ENCODE measurements around the gene CD1E.
"Not testable (repeated sequence)": the region's sequence is repeated elsewhere in the genome, so short reads cannot be mapped to it uniquely, and the experiment has no call there.

GRCh38 chr1:158336413-158336812 is 17.3 kb upstream of the CD1E start:
- TF ChIP-seq, protein P1, sequence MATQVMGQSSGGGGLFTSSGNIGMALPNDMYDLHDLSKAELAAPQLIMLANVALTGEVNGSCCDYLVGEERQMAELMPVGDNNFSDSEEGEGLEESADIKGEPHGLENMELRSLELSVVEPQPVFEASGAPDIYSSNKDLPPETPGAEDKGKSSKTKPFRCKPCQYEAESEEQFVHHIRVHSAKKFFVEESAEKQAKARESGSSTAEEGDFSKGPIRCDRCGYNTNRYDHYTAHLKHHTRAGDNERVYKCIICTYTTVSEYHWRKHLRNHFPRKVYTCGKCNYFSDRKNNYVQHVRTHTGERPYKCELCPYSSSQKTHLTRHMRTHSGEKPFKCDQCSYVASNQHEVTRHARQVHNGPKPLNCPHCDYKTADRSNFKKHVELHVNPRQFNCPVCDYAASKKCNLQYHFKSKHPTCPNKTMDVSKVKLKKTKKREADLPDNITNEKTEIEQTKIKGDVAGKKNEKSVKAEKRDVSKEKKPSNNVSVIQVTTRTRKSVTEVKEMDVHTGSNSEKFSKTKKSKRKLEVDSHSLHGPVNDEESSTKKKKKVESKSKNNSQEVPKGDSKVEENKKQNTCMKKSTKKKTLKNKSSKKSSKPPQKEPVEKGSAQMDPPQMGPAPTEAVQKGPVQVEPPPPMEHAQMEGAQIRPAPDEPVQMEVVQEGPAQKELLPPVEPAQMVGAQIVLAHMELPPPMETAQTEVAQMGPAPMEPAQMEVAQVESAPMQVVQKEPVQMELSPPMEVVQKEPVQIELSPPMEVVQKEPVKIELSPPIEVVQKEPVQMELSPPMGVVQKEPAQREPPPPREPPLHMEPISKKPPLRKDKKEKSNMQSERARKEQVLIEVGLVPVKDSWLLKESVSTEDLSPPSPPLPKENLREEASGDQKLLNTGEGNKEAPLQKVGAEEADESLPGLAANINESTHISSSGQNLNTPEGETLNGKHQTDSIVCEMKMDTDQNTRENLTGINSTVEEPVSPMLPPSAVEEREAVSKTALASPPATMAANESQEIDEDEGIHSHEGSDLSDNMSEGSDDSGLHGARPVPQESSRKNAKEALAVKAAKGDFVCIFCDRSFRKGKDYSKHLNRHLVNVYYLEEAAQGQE (tag by site-specific recombination; IDR thresholded peaks at IDR 0.05) = not testable (repeated sequence)
- TF ChIP-seq, protein P2, sequence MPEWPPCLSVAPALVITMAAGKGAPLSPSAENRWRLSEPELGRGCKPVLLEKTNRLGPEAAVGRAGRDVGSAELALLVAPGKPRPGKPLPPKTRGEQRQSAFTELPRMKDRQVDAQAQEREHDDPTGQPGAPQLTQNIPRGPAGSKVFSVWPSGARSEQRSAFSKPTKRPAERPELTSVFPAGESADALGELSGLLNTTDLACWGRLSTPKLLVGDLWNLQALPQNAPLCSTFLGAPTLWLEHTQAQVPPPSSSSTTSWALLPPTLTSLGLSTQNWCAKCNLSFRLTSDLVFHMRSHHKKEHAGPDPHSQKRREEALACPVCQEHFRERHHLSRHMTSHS (tag by site-specific recombination; IDR thresholded peaks at IDR 0.05) = not testable (repeated sequence)
- TF ChIP-seq PRDM10 (tag by site-specific recombination; IDR thresholded peaks at IDR 0.05); PBX3 (CRISPR knock-in tag; IDR thresholded peaks at IDR 0.05); CTCF (tag by site-specific recombination; IDR thresholded peaks at IDR 0.05); ZNF580 (tag by site-specific recombination; IDR thresholded peaks at IDR 0.05); ZBTB21 (tag by site-specific recombination; IDR thresholded peaks at IDR 0.05); ZNF621 (tag by site-specific recombination; IDR thresholded peaks at IDR 0.05); FEZF1 (tag by site-specific recombination; IDR thresholded peaks at IDR 0.05); ZNF629 (tag by site-specific recombination; IDR thresholded peaks at IDR 0.05): not testable (repeated sequence)
